SW 1271 (cell line): ENCODE measurements around the gene TNPO1.
"Not testable (repeated sequence)": the region's sequence is repeated elsewhere in the genome, so short reads cannot be mapped to it uniquely, and the experiment has no call there.

Experiments used
- DNase-seq, 2 experiments: peaks; one replicate each; lab custom pipeline; 2025; lab: John Stamatoyannopoulos, UW

Gene TNPO1

GRCh38 chr5:72816284-72817075 is at the start of gene TNPO1:
TNPO1 (plus strand) TSS chr5:72816661; CDS start chr5:72816738, 77 bp downstream.
- DNase-seq = peak; percentile 52 to 90

GRCh38 chr5:72767289-72768010 is 49.0 kb upstream of the TNPO1 start:
- DNase-seq = no peak

- DNase-seq = no peak
Observed at GRCh38 chr5:72770266-72770665, 46.2 kb upstream of the TNPO1 start.

GRCh38 chr5:72776684-72777083 is 39.8 kb upstream of the TNPO1 start:
- DNase-seq = no peak

- DNase-seq = no peak
Observed at GRCh38 chr5:72779520-72779919, 36.9 kb upstream of the TNPO1 start.

GRCh38 chr5:72783354-72783753 is 33.1 kb upstream of the TNPO1 start:
- no peak for DNase-seq

- DNase-seq = no peak
Observed at GRCh38 chr5:72784129-72784528, 32.3 kb upstream of the TNPO1 start.

- no peak for DNase-seq
Observed at GRCh38 chr5:72785801-72786200, 30.7 kb upstream of the TNPO1 start.

- DNase-seq = no peak
Observed at GRCh38 chr5:72786676-72787075, 29.8 kb upstream of the TNPO1 start.

- DNase-seq = no peak
Observed at GRCh38 chr5:72788866-72789505, 27.5 kb upstream of the TNPO1 start.

- DNase-seq = no peak
Observed at GRCh38 chr5:72790186-72790585, 26.3 kb upstream of the TNPO1 start.

GRCh38 chr5:72792662-72793061 is 23.8 kb upstream of the TNPO1 start:
- not testable (repeated sequence) for DNase-seq

- no peak for DNase-seq
Observed at GRCh38 chr5:72796001-72796400, 20.5 kb upstream of the TNPO1 start.

- DNase-seq = no peak
Observed at GRCh38 chr5:72799721-72800120, 16.7 kb upstream of the TNPO1 start.

GRCh38 chr5:72808637-72809036 is 7.8 kb upstream of the TNPO1 start:
- not testable (repeated sequence) for DNase-seq

- no peak for DNase-seq
Observed at GRCh38 chr5:72811849-72812248, 4.6 kb upstream of the TNPO1 start.

- DNase-seq = no peak
Observed at GRCh38 chr5:72812488-72812887, 4.0 kb upstream of the TNPO1 start.

- DNase-seq = no peak
Observed at GRCh38 chr5:72814104-72814503, 2.4 kb upstream of the TNPO1 start.

GRCh38 chr5:72814864-72815263 is 1.6 kb upstream of the TNPO1 start:
- no peak for DNase-seq

GRCh38 chr5:72815580-72816283 is 729 bp upstream of the TNPO1 start:
- peak in 1 of 2 experiments; percentile 79 for DNase-seq

GRCh38 chr5:72817076-72817481 is 618 bp downstream of the TNPO1 start:
- DNase-seq = peak in 1 of 2 experiments; percentile 66

GRCh38 chr5:72817671-72818266 is 1.3 kb downstream of the TNPO1 start:
- no peak for DNase-seq
